Liver (tissue), 9 donors: ENCODE data around the gene ZNF536. TPM values are rescaled to one million over a fixed set of nuclear protein-coding genes. Genes with fewer than 3 reads are reported as not detected.

ENCODE experiments used
- DNase-seq: peaks from one replicate; pipeline ENCODE4 v3.0.0-alpha.2; 2017; ENCODE audit warnings: low spot score
- H3K27ac ChIP-seq, 2 donors: one replicate each; pipeline ENCODE4 v1.7.0; 2013; ENCODE audit warnings: inconsistent platforms in 2 of 2, low read length in 2 of 2, control low read depth in 1 of 2, low read depth in 1 of 2, mild to moderate bottlenecking in 1 of 2
- H3K27me3 ChIP-seq, 4 donors: one replicate each; pipeline versions ENCODE4 v1.6.1 to v1.7.0; 2013; ENCODE audit warnings: low read length in 3 of 4, inconsistent platforms in 1 of 4, mild to moderate bottlenecking in 1 of 4, moderate library complexity in 1 of 4; ENCODE audit not compliant: control insufficient read depth in 4 of 4, insufficient read depth in 4 of 4
- H3K36me3 ChIP-seq, 4 donors: one replicate each; pipeline versions ENCODE4 v1.6.1 to v1.7.0; 2013; ENCODE audit warnings: low read length in 3 of 4, mild to moderate bottlenecking in 3 of 4, low read depth in 1 of 4, moderate library complexity in 1 of 4; ENCODE audit not compliant: control insufficient read depth in 4 of 4, insufficient read depth in 3 of 4
- H3K4me1 ChIP-seq, 4 donors: one replicate each; pipeline versions ENCODE4 v1.6.1 to v1.7.0; 2013; ENCODE audit warnings: low read length in 3 of 4, mild to moderate bottlenecking in 3 of 4, moderate library complexity in 1 of 4; ENCODE audit not compliant: control insufficient read depth in 4 of 4, insufficient read depth in 4 of 4
- H3K4me3 ChIP-seq, 3 donors: one replicate each; pipeline versions ENCODE4 v1.6.1 to v1.7.0; 2013; ENCODE audit warnings: low read length in 3 of 3, control low read depth in 1 of 3, low read depth in 1 of 3, mild to moderate bottlenecking in 1 of 3
- H3K9ac ChIP-seq, 2 donors: one replicate each; pipeline ENCODE4 v1.7.0; 2013; ENCODE audit warnings: low read length in 2 of 2, mild to moderate bottlenecking in 2 of 2, moderate library complexity in 2 of 2, control low read depth in 1 of 2, low read depth in 1 of 2
- H3K9me3 ChIP-seq, 4 donors: one replicate each; pipeline versions ENCODE4 v1.6.1 to v1.7.0; 2013; ENCODE audit warnings: low read length in 3 of 4; ENCODE audit not compliant: control insufficient read depth in 4 of 4
- CTCF ChIP-seq: fragments of 150-350 bp; IDR thresholded peaks from 2 replicates; pipeline ENCODE4 v1.5.1; 2017; ENCODE audit warnings: improper control_type of control experiment, low read depth, low read length; ENCODE audit not compliant: missing input control
- EGR1 ChIP-seq, 2 donors: IDR thresholded peaks; 2 replicates each; pipeline ENCODE4 v1.6.1; 2016 to 2018; ENCODE audit warnings: antibody characterized with exemption in 2 of 2, low read depth in 2 of 2
- FOXA1 ChIP-seq: IDR thresholded peaks from 2 replicates; pipeline ENCODE4 v1.6.1; 2016; ENCODE audit warnings: antibody characterized with exemption
- FOXA2 ChIP-seq: IDR thresholded peaks from 2 replicates; pipeline ENCODE4 v1.6.1; 2016; ENCODE audit warnings: antibody characterized with exemption
- GABPA ChIP-seq, 2 donors: IDR thresholded peaks in 1 of 2; conservative IDR thresholded peaks in 1 of 2; 2 replicates each; pipeline ENCODE4 v1.6.1; 2016; ENCODE audit warnings: antibody characterized with exemption in 2 of 2, mild to moderate bottlenecking in 1 of 2, moderate library complexity in 1 of 2
- HNF4A ChIP-seq, 2 donors: conservative IDR thresholded peaks; 2 replicates each; pipeline ENCODE4 v1.6.1; 2016; ENCODE audit warnings: antibody characterized with exemption in 2 of 2, mild to moderate bottlenecking in 2 of 2
- HNF4G ChIP-seq: IDR thresholded peaks from 2 replicates; pipeline ENCODE4 v1.6.1; 2016; ENCODE audit warnings: antibody characterized with exemption
- JUND ChIP-seq, 2 donors: IDR thresholded peaks; 2 replicates each; pipeline ENCODE4 v1.6.1; 2016; ENCODE audit warnings: antibody characterized with exemption in 2 of 2
- MAX ChIP-seq: IDR thresholded peaks from 2 replicates; pipeline ENCODE4 v1.6.1; 2016; ENCODE audit warnings: antibody characterized with exemption
- NR2F2 ChIP-seq: IDR thresholded peaks from 2 replicates; pipeline ENCODE4 v1.6.1; 2016; ENCODE audit warnings: antibody characterized with exemption
- RAD21 ChIP-seq, 2 donors: IDR thresholded peaks; 2 replicates each; pipeline ENCODE4 v1.6.1; 2016; ENCODE audit warnings: antibody characterized with exemption in 2 of 2, mild to moderate bottlenecking in 2 of 2
- REST ChIP-seq: IDR thresholded peaks from 2 replicates; pipeline ENCODE4 v1.6.1; 2016; ENCODE audit warnings: antibody characterized with exemption, mild to moderate bottlenecking
- RXRA ChIP-seq, 2 donors: IDR thresholded peaks; 2 replicates each; pipeline ENCODE4 v1.6.1; 2017 to 2018; ENCODE audit warnings: antibody characterized with exemption in 2 of 2, mild to moderate bottlenecking in 1 of 2
- SP1 ChIP-seq: IDR thresholded peaks from 2 replicates; pipeline ENCODE4 v1.6.1; 2018; ENCODE audit warnings: antibody characterized with exemption, mild to moderate bottlenecking
- YY1 ChIP-seq: IDR thresholded peaks from 2 replicates; pipeline ENCODE4 v1.6.1; 2016; ENCODE audit warnings: antibody characterized with exemption, mild to moderate bottlenecking
- ZBTB33 ChIP-seq: IDR thresholded peaks from 2 replicates; pipeline ENCODE4 v1.6.1; 2016; ENCODE audit warnings: antibody characterized with exemption
- WGBS: extraction: QIAGEN DNeasy Blood & Tissue Kit; methylation state at CpG from one replicate; pipeline ENCODE4 v1.1.7; 2013; 5-methylcytosine and 5-hydroxymethylcytosine counted together
- polyA plus RNA-seq, 2 donors: library from polyadenylated mRNA; stranded (reverse) in 1 of 2; unstranded in 1 of 2; fragments of 200-250 nt in 1 of 2; fragments of >200 nt in 1 of 2; fragmentation: Nextera tagmentation in 1 of 2; extraction: Ambion mirVana in 1 of 2; gene quantifications; one replicate each; pipeline versions ENCODE4 v1.2.1 to v1.2.3, GENCODE V29; 2013 to 2015
- total RNA-seq, 2 donors: library from RNA; depleted of rRNA; stranded (reverse); fragments of >200 nt; gene quantifications; one replicate each; pipeline ENCODE4 v1.2.3, GENCODE V29; 2014
- donor health status: healthy.
- donor health status: healthy.
- donor health status: healthy.
- donor health status: healthy.
- donor health status: healthy.

ZNF536 gene
- total and polyA plus RNA-seq, 4 donors = 0.02 to 0.17 (median 0.08) TPM

GRCh38 chr19:30358319-30358718 lies 13.9 kb upstream of the ZNF536 start (continued):
- no peak for TF ChIP-seq CTCF
- TF ChIP-seq MAX = no peak

GRCh38 chr19:30358821-30359580 lies 13.2 kb upstream of the ZNF536 start:
- Histone ChIP-seq H3K9ac (no peak overlapping the region), H3K27me3 (peaks cover 0 to 14% (median 0%) of the 10 kb centered on the region in 4 donors), H3K36me3 (no peaks in the 10 kb centered on the region), H3K4me1 (no peaks in the 10 kb centered on the region), H3K9me3 (no peaks in the 10 kb centered on the region), H3K27ac (no peak overlapping the region), H3K4me3 (no peak overlapping the region)
- TF ChIP-seq RAD21 (IDR thresholded peaks at IDR 0.05) (no peak), RXRA (IDR thresholded peaks at IDR 0.05) (no peak), ZBTB33 (no peak), NR2F2 (no peak), MAX (no peak), FOXA2 (no peak), YY1 (no peak), SP1 (no peak), FOXA1 (no peak), CTCF (no peak), GABPA (IDR thresholded peaks at IDR 0.05 in 1 of 2, conservative IDR thresholded peaks at IDR 0.05 in 1 of 2) (no peak)
- DNase-seq = no peak
- WGBS = 78% methylated on average over 13 of the region's 13 CpGs

- H3K9me3 ChIP-seq = no peaks in the 10 kb centered on the region
- H3K4me1 ChIP-seq = no peaks in the 10 kb centered on the region
- no peak overlapping the region for H3K27ac ChIP-seq
- no peak overlapping the region for H3K4me3 ChIP-seq
- DNase-seq = no peak
- H3K36me3 ChIP-seq = no peaks in the 10 kb centered on the region
- 81% methylated on average over 9 of the region's 9 CpGs for WGBS
- H3K9ac ChIP-seq = no peak overlapping the region
- peaks cover 0 to 13% (median 0%) of the 10 kb centered on the region in 4 donors for H3K27me3 ChIP-seq
- TF ChIP-seq RXRA (IDR thresholded peaks at IDR 0.05) (no peak), HNF4G (no peak), JUND (IDR thresholded peaks at IDR 0.05) (no peak), REST (no peak), ZBTB33 (no peak), NR2F2 (no peak), EGR1 (IDR thresholded peaks at IDR 0.05; ENCODE audit: low read depth in 2 of 2) (no peak), HNF4A (conservative IDR thresholded peaks at IDR 0.05) (no peak), YY1 (no peak), FOXA1 (no peak), GABPA (IDR thresholded peaks at IDR 0.05 in 1 of 2, conservative IDR thresholded peaks at IDR 0.05 in 1 of 2) (no peak)
Observed at GRCh38 chr19:30359936-30360335, 12.2 kb upstream of the ZNF536 start.
